Midbrain (tissue), 1 donor: Measurements from ENCODE around the gene NKAIN2.
A peak's percentile ranks its signal among the peaks of the same experiment; 100 is the strongest.
"Not testable (repeated sequence)": the region's sequence is repeated elsewhere in the genome, so short reads cannot be mapped to it uniquely, and the experiment has no call there.

Experiments
- DNase-seq: peaks from one replicate; lab custom pipeline; 2025; lab: John Stamatoyannopoulos, UW

The NKAIN2 gene

DNA sequence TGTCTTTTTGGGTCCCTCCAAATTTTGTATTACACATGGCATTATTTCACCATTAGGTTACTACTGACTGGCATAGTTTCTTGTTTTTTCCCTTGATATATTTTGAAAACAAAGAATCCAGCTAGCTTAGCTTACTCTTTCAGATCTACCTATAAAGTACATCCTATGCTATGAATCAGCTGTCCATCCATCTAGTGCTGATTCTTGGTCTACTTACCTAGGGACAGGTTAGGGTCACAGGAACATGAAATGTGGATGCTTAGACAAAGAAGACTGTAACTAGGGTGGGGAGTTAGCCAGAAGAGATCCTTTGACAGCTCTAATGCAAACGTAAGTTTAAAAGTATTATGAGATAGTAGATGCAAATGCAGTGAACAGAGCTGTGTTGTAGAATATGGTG lies 91.7 kb downstream of the NKAIN2 start:
- DNase-seq: no peak

DNA sequence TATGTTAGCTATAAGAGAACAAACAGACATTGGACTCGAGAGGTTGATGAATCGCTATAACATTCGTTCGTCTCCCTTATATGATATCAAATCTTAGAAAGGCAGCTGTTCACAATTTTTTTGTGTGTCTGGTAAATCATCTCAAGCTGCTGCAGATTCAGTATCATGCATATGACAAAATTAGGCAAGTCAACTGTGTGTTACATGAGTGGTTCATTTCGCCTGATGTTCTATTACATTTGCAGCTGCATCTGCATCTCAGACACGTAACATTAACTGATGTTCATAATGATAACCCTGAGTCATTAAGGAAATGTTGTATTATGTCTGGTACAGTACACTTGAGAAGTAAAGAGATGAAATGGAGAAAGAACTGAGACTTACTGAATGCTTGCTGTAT lies 92.1 kb downstream of the NKAIN2 start:
- no peak for DNase-seq

DNA sequence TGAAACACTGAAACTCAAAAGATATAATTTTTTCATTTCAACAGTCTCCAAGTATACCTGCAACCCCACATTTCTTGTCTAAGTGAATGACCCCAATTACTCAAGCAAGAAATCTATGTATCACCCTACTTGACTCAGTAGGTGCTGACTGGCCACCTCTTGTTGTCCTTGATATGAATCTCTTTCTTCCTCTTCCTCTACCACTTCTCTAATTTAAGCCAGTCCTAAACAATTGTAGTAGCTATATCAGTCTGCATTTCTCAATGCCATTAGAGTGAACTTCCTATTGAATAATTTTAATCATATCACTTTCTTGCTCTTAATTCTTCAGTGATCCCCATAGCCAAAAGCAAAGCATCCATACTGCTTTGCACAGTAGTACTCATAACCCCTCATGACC lies 93.2 kb downstream of the NKAIN2 start:
- DNase-seq: no peak

DNA sequence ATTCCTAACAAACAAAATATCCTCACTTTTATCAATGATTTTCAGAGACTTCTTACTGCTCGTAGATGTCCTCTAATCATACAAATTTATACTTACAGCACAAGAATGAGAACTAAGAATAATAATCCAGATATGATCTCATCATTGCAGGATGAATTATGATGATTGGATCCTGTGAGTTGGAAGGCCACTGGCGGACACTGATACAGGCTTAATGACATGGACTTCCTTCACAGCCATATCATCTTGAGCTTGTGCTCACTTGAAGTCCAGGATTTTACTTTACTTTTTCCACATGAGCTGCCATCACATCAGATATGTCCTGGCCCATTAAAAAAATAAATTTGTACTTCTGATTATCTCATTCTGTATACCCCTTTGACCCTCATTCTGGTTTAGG lies 94.3 kb downstream of the NKAIN2 start:
- DNase-seq: no peak

DNA sequence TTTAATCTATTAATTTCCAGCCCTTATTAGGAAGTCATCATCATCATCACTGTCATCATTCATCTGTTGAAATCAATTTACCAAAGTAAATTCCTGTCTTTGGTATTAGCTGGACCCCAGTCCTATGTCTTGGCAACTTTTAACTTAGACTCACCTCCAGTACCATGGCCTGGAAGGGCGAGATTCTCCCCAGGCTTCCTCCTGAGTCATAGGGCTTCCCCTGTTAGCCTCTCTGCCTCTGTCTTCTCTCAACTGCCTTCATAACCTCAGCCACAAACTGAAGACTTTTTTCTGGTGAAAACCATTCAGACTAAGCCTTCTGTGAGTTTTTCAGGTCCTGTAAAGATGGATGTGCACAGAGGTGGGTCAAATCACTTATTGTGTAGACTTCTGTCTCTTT lies 95.0 kb downstream of the NKAIN2 start:
- no peak for DNase-seq

DNA sequence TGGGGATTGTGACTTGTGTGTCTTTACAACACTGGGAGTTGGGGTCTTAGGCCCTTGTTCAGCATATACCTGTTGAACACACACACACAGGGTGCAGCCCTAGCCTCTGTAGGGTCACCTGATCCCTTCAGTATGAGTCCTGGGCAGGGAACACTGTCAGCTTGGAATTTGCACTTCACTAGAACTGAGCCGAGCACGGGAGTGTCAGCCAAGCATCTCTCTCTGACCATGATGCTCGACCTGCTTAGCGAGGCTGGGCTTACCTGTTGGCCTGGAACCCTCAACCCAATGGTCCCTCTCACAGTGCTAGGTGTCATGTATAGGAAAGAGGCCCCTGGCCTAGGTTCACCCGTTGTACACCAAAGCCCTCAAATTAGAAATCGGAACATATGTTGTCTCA lies 96.1 kb downstream of the NKAIN2 start:
- no peak for DNase-seq

DNA sequence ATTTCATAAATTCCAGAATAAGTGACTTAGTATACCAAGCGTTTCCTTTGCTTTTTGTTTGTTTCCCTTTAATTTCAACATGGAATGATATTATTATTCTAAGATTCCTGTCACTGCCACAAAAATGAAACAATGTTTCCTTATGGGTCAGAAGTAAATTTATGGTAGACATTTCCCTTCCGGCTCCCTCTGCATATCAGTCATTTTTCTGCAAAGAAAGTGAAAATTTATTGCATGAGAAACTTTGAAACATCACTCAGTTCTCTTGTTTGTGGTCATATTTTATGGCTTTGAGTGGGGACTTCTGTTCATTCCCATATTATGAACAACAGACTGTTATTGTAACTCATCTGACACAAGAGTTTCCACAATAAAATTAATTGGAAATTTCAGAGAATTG lies 97.8 kb downstream of the NKAIN2 start:
- DNase-seq: no peak

DNA sequence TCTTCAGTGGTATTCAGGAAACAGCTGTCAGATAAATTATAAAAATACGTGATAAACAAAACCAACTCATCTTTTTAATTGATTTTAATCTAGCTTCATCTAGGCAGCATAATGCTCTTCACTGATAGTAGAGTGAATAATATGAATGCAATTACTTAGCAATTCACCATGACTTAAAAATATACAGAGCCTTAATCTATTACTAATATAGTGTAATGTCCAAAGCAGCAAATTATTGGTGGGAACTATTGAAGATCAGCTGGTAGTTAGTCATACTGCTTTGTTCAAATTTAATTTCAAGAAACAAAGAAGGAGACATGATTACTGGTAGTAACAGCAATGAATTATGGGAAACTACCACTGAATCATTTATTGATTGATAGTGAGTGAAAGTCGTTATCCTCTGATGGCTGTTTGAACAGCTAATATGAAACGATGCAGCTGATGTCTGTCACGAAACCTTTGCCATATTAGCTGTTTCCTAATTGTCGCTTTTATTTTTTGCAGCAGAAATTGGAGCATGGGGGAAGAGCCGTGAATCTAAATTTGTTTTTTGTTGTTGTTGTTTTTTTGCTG lies 99.2 kb downstream of the NKAIN2 start:
- no peak for DNase-seq

DNA sequence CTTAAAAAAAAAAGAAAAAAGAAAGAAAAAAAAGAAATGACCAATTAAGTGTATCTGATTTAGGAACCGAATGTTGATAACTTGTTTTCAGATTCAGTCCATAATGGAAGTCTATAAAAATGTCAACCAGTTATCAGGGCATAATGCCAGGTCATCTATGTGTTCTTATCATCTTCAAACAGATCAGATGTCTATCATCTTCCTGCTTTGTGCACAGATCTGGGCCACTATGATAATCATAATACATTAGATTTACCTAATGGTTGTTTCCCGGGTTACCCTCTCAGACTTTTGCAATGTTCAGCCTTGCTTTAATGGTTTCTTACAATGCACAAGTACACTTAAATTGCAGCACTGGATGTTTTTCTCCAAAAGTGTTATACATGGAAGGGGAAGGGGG lies 100.6 kb downstream of the NKAIN2 start:
- DNase-seq: no peak

DNA sequence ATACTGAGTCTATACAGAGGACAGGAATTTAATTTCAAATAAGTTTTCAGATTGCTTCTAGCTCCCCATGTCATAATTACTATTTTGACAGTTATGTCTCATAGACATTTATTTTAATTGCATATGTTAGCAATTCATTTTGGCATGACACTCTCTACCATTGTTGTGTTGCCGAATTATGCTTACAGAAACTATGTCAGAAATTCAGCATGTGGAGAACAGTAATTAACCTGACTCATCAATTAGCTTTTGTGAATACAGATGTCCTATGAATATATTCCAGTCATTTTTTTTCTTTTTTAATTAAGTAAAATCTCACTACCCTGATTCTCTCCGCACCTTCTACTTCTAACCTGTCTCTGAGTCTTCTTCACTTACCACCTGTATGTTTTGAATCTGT lies 105.1 kb downstream of the NKAIN2 start:
- DNase-seq: no peak

DNA sequence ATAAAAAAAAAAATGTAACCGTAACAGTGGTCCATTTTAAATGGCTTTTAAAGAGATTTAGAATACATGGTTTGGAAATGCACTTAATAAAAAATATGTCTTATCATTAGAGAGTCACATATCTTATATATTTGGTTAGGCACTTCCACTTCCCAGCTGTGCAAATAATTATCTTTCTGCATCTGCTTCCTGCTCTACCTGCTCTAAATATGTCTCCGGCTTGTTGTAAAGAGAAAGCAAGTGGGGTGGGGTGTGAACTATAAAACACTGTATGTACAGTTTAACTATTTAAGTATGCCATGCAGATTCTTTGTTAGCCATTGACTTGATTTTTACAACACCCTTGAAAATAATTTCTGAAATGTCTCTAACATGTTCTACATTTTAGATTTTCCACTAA lies 106.3 kb downstream of the NKAIN2 start:
- DNase-seq: no peak

DNA sequence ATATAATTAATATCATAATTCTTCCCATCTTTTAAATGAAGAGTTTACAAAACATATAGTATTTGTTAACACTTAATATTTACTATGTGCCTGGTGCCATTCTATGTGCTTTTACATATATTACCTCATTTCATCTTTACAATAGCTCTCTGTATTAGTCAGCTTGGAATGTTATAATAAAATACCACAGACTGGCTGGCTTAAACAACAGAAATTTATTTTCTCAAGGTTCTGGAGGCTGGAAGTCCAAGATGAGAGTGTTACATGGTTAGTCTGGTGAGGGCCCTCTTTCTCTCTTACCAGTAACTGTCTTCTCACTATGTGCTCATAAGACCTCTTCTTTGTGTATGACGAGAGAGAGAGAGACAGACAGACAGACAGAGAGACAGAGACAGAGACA lies 110.2 kb downstream of the NKAIN2 start:
- DNase-seq: no peak

DNA sequence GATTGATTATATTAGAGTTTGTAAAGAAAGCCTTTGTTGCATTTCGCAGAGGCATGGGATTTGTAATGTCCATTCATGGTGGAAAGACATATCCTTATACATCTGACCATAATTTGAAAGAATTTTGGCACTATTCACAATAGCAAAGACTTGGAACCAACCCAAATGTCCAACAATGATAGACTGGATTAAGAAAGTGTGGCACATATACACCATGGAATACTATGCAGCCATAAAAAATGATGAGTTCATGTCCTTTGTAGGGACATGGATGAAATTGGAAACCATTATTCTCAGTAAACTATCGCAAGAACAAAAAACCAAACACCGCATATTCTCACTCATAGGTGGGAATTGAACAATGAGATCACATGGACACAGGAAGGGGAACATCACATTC lies 119.7 kb downstream of the NKAIN2 start:
- not testable (repeated sequence) for DNase-seq

DNA sequence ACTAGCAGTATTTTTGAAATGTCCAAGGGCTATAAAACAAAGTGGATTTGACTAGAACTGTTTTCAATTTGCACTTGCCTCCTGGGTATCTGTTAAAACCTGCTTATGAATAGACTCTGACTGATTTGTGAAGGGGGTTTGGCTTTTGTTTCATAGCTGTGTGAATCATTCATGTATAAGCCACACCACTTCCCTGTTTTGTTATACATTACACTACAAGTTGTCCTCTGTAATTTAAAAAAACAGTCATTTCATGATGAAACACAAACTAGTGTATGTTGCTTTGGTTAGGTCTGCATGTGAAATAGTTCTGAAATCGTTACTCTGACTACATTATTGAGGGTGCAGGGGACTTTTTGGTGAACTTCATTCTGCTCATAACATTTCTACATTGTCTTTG lies 121.7 kb downstream of the NKAIN2 start:
- DNase-seq: no peak

DNA sequence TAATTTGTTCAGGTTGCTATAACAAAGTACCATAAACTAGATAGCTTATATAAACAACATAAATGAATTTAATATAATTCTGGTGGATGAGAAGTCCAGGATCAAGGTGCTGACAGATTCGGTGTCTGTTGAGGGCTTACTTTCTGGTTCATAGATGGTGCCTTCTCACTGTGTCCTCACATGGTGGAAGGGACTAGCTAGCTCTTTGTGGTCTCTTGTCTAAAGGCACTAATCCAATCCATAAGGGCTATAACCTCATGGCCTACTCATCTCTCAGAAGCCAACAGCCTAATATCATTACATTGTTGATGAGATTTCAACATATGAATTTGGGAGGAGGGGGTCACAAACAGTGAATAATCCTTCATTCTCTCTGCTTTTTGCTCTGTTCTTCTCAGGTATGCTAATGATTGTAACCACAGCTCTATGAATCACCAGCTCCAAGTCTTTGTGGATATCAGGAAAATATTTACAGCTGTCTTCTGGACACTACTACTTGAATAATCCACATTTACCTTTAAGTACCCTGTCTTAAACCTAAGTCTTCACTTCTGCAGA lies 122.3 kb downstream of the NKAIN2 start:
- DNase-seq: no peak

DNA sequence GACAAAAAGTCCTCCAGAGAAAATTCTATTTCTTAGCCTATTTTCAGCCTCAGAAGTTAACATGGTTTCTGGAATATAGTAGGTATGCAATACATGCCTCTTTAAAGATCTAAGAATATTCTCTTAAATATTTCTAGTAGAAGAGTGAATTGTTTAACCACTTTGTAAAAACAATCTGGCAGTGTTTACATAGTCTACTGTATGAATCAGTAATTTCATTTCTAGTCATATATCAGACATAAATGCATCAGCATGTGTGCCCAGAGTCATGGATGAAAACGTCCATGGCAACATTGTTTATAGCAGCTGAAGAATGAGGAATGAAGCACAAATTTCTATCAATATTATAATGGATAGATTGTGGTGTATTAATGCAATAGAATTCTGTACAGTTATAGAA lies 124.9 kb downstream of the NKAIN2 start:
- DNase-seq: no peak

DNA sequence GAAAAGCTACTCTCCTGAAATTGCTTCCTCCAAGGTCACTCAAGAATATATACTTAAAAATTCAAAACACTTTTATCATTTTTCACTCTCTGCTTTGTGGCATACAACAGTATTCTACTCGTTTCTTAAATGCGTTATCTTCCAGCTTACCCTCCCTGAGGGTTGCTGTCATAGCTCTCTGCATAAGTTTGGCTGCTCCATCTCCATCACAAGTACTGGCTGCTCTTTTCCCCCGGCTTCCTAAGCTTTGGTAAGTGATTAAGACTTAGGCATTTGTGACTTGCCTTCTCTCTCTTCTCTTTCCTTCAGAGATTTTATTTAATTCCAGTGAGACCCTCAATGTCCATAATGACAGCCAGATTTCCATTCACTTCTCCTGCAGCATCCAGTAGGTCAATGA lies 128.3 kb downstream of the NKAIN2 start:
- DNase-seq: no peak

DNA sequence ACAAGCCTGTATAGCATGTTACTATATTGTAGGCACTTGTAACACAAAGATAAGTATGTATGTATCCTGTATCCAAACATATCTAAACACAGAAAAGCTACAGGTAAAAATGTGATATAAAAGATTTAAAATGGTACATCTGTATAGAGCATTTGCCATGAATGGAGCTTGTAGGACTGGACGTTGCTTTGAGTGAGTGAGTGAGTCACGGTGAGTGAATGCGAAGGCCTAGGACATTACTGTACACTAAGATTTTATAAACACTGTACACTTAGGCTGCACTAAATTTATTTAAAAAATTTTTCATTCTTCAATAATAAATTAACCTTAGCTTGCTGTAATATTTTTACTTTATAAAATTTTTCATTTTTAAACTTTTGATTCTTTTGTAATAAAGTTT lies 136.9 kb downstream of the NKAIN2 start:
- no peak for DNase-seq

DNA sequence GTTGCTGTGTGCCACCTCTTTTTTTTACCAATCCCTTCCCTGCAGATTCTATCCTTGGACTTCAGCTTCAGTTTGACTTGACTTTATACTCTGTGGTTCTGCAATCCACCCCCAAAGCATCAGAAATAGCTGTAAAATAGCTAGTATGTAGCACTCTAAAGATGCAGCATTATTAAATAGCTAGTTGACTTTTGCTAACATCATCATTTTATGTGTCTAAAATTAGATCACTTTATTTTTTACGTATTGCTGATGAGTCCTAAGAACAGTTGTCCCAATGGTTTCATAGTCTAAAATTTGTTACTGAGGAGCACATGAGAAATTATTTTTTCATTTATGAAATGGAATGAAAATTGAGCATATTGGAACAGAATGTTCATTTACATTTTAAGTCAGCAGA lies 138.2 kb downstream of the NKAIN2 start:
- DNase-seq: no peak

DNA sequence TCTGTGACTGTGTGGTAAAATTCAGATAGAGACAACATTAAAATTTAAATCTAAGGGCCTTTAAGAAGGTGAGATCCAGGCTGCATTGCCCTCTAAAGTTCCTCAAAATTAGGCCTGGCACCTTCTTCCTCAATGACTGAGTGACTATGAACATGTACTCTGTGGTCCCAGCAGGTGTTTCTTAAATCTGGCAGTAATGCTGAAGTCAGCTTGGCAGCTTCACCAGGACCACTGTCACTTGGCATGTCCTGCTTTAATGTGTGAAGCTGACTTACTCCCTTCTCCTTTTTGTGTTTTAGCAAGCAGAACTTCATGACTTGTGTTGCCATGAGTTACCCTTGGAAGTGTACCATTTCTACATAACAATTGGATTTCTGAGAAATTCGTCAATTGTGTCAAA lies 141.7 kb downstream of the NKAIN2 start:
- DNase-seq: no peak

DNA sequence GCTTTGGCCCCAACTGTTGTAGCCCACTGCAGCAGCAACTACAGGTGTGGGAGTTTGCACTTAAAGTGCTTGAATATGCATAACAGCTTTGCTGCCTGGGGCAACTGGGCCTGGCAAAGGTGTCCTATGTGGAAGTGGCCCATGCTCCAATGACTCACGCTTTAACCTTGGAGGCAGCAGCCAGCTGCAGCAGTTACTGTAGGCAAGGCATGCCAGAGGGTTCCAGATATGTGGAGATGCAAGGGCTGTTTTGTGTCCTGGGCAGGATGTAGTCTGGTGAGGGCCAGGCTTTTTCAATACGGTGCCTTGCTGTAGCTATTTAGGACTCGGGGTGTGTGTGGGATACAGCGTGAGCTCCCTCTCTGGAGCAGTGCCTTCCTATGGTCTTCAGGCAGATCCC lies 150.3 kb downstream of the NKAIN2 start:
- DNase-seq: no peak

DNA sequence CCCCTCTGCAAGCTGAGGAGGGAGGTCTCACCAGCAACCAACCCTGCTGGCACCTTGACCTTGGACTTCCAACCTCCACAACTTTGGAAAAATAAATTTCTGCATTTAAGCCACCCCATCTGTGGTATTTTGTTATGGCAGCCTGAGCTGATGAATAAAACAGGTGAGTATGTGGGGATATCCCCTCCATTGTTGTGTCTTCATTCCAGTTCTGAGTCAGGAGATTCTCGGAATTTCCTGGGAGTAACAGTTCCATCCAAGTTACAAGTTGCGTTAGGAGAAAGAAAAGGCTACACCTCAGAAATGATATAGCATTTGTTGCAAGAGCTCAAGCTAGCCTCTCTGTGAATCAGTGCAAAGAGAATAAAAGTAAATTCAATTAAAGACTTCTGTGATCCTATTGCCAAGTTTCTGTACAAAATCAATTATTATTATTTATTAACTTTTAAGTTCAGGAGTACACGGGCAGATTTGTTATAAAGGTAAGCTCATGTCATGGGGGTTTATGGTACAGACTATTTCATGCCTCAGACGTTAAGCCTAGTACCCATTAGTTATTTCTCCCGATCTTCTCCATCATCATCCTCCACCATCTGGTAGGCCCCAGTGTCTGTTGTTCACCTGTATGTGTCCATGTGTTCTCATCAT lies 153.0 kb downstream of the NKAIN2 start:
- no peak for DNase-seq

DNA sequence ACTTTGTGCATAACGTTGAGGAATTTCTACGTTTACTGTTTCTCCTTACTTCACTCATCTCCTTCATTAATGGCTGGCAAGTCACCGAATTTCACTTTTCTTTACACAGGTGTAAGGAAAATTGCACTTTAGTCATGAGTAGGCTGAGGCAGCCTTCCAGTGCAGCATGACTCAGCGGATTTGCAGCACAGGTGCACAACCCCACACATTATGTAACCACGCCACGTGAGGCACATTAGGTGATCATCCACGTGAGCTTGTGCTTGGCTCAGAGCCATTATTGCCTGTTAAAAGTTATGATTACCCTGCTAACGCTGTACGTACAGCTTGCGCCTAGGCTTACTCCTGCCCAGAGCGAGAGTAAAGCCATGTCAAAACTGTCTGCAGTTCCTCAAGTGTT lies 158.8 kb downstream of the NKAIN2 start:
- DNase-seq: no peak

DNA sequence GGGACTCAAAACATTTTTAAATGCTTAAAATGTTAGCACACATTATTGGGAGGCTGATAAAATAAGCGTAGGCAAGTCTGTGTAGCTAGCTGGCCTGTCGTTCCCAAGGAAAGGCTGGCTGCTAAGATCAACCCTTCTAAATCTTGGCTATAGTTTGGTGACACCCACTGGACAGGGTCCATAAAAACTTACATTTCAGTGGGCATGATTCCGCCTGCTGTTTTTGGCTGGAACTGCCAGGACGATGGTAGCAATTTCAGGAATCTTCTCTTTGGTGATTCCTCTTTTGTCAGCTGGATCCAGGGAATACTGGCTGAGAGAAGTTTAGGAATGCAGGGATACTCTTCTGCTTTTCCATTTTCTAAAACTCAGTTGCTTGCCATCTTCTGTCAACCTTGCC lies 162.2 kb downstream of the NKAIN2 start:
- DNase-seq: peak; percentile 25
